Neural cell (in vitro differentiated cells): ENCODE results near the gene ULK3.

Experiments used
- EP300 ChIP-seq: fragments of 450-650 bp; conservative IDR thresholded peaks from 2 replicates; pipeline ENCODE4 v1.6.1; 2014; ENCODE audit warnings: antibody characterized with exemption, mild to moderate bottlenecking, moderate library complexity; ENCODE audit not compliant: poor library complexity, severe bottlenecking
- EZH2 ChIP-seq: fragments of 200-600, 300-800 bp; shearing (Covaris generic), sonication (generic); IDR thresholded peaks from 2 replicates; pipeline ENCODE4 v1.6.1; 2014; ENCODE audit warnings: antibody characterized with exemption, low read length, borderline replicate concordance, mild to moderate bottlenecking; ENCODE audit not compliant: insufficient read depth, poor library complexity, severe bottlenecking
- MXI1 ChIP-seq: fragments of 450-650 bp; conservative IDR thresholded peaks from 2 replicates; pipeline ENCODE4 v1.6.1; 2014; ENCODE audit warnings: antibody characterized with exemption, mild to moderate bottlenecking; ENCODE audit not compliant: poor library complexity, severe bottlenecking
- POLR2AphosphoS5 ChIP-seq: IDR thresholded peaks from 2 replicates; pipeline ENCODE4 v1.6.1; 2012
- RAD21 ChIP-seq: fragments of 450-650 bp; conservative IDR thresholded peaks from 2 replicates; pipeline ENCODE4 v1.6.1; 2014; ENCODE audit warnings: antibody characterized with exemption, mild to moderate bottlenecking, moderate library complexity
- TAF1 ChIP-seq: IDR thresholded peaks from 2 replicates; pipeline ENCODE4 v1.6.1; 2012; ENCODE audit warnings: low read depth
- TF ChIP-seq, protein P1 (sequence below): fragments of 450-650 bp; IDR thresholded peaks from 2 replicates; pipeline ENCODE4 v1.5.1; 2014; ENCODE audit warnings: antibody characterized with exemption, mild to moderate bottlenecking, moderate library complexity; ENCODE audit not compliant: poor library complexity, severe bottlenecking
- TF ChIP-seq, protein P2 (sequence below): IDR thresholded peaks from 2 replicates; pipeline ENCODE4 v1.6.1; 2012; ENCODE audit warnings: borderline replicate concordance

DNA sequence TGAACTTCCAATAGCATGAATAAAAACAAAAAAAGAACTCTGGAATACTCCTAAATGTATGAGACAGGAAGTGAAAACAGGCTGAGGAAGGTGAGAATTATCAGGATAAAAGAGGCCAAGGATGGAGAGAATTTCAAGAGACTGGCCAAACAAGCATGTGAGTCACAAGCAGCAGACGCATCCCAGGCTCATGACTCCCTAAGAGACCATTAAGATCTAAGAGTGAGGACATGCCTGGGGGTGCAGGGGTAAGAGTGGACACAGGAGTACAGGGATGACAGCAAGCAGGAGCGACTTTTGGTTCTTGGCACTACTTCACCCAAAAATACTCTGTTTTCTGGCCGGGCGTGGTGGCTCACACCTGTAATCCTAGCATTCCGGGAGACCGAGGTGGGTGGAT lies 23.1 kb upstream of the ULK3 start:
- TF ChIP-seq, protein P1, sequence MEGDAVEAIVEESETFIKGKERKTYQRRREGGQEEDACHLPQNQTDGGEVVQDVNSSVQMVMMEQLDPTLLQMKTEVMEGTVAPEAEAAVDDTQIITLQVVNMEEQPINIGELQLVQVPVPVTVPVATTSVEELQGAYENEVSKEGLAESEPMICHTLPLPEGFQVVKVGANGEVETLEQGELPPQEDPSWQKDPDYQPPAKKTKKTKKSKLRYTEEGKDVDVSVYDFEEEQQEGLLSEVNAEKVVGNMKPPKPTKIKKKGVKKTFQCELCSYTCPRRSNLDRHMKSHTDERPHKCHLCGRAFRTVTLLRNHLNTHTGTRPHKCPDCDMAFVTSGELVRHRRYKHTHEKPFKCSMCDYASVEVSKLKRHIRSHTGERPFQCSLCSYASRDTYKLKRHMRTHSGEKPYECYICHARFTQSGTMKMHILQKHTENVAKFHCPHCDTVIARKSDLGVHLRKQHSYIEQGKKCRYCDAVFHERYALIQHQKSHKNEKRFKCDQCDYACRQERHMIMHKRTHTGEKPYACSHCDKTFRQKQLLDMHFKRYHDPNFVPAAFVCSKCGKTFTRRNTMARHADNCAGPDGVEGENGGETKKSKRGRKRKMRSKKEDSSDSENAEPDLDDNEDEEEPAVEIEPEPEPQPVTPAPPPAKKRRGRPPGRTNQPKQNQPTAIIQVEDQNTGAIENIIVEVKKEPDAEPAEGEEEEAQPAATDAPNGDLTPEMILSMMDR = no peak
- TF ChIP-seq EZH2 (no peak), RAD21 (no peak), POLR2AphosphoS5 (no peak), TAF1 (no peak), EP300 (no peak), MXI1 (no peak)
- TF ChIP-seq, protein P2, sequence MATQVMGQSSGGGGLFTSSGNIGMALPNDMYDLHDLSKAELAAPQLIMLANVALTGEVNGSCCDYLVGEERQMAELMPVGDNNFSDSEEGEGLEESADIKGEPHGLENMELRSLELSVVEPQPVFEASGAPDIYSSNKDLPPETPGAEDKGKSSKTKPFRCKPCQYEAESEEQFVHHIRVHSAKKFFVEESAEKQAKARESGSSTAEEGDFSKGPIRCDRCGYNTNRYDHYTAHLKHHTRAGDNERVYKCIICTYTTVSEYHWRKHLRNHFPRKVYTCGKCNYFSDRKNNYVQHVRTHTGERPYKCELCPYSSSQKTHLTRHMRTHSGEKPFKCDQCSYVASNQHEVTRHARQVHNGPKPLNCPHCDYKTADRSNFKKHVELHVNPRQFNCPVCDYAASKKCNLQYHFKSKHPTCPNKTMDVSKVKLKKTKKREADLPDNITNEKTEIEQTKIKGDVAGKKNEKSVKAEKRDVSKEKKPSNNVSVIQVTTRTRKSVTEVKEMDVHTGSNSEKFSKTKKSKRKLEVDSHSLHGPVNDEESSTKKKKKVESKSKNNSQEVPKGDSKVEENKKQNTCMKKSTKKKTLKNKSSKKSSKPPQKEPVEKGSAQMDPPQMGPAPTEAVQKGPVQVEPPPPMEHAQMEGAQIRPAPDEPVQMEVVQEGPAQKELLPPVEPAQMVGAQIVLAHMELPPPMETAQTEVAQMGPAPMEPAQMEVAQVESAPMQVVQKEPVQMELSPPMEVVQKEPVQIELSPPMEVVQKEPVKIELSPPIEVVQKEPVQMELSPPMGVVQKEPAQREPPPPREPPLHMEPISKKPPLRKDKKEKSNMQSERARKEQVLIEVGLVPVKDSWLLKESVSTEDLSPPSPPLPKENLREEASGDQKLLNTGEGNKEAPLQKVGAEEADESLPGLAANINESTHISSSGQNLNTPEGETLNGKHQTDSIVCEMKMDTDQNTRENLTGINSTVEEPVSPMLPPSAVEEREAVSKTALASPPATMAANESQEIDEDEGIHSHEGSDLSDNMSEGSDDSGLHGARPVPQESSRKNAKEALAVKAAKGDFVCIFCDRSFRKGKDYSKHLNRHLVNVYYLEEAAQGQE = no peak
